ENCODE measurements around the gene APPL1. TPM values are rescaled to one million over a fixed set of nuclear protein-coding genes. Genes with fewer than 3 reads are reported as not detected.

APPL1 gene, protein sequence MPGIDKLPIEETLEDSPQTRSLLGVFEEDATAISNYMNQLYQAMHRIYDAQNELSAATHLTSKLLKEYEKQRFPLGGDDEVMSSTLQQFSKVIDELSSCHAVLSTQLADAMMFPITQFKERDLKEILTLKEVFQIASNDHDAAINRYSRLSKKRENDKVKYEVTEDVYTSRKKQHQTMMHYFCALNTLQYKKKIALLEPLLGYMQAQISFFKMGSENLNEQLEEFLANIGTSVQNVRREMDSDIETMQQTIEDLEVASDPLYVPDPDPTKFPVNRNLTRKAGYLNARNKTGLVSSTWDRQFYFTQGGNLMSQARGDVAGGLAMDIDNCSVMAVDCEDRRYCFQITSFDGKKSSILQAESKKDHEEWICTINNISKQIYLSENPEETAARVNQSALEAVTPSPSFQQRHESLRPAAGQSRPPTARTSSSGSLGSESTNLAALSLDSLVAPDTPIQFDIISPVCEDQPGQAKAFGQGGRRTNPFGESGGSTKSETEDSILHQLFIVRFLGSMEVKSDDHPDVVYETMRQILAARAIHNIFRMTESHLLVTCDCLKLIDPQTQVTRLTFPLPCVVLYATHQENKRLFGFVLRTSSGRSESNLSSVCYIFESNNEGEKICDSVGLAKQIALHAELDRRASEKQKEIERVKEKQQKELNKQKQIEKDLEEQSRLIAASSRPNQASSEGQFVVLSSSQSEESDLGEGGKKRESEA
- 37.9 TPM for total RNA-seq (2013)
- polyA plus RNA-seq (10 to 100 TPM; 13.9 to 42.1 (median 35.5) TPM), polyA minus RNA-seq (18.0 and 28.0 TPM in 2 replicates), total RNA-seq (17.1 to 100.0 (median 69.3) reads per million in 11 experiments)

DNA sequence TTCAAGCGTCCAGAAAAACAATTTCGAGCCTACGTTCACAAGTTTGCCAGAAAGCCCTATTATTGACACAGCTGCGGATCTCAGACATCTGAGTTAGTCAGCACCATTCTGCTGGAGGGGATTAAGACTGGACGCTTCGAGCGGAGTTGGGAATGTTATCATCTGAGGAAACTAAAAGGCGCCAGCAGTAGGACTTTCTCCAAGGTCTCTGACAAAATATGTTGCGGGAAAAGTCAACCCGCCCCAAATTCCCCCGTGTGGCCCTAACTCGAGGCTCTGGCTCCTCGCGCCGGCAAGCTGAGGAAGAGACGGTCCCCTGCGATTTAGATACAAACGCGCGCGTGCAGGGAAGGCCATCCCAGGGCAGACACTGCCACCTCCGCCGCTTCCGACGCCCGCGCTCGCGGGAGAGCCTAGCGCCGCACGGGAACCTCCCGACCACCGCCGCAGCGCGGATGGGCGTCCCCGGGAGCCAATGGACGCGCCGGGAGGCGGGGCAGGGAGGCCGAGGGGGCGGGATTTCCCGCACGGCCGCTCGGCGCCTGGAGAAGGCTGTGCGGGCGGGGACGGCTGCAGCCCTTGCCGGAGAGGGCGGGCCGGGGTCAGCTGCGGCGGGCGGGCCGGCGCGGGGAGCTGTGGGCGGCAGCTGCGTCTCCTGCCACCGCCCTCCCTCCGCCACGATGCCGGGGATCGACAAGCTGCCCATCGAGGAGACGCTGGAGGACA, at the start of gene APPL1:
APPL1 (plus strand) TSS at position 526 of the 726 bp plus-strand sequence; CDS start at position 681, 155 bp downstream.
- no peaks in the 10 kb centered on the region for H3K9me3 Mint-ChIP-seq
- H3K9ac ChIP-seq (ENCODE audit: insufficient read depth, low read length, poor library complexity, severe bottlenecking), result peak within 1 kb of the TSS; percentile 79
- peaks cover 25% of the 10 kb centered on the region for H4K20me1 ChIP-seq (ENCODE audit: insufficient read depth, low read length)
- H2AFZ ChIP-seq (ENCODE audit: insufficient read depth, low read depth, low read length, poor library complexity, severe bottlenecking), result peak within 1 kb of the TSS; percentile 89
- H3K4me3 ChIP-seq (replicated peaks in 1 of 3; ENCODE audit: low read depth in 2 of 3, low read length in 3 of 3), result peak within 1 kb of the TSS; percentile 80 to 96 (median 81)
- peak within 1 kb of the TSS; percentile 57 to 76 for H3K27ac ChIP-seq (ENCODE audit: low read depth in 1 of 2, low read length in 2 of 2)
- H3K9me3 ChIP-seq (replicated peaks in 1 of 2; ENCODE audit: control insufficient read depth in 1 of 2, insufficient read depth in 1 of 2, low read length in 2 of 2), result no peaks in the 10 kb centered on the region
- H3K27me3 Mint-ChIP-seq (ENCODE audit: low read depth in 3 of 3), result no peaks in the 10 kb centered on the region
- H3K27me3 ChIP-seq (ENCODE audit: control insufficient read depth in 2 of 2, insufficient read depth in 2 of 2, low read length in 2 of 2), result no peaks in the 10 kb centered on the region
- peak within 1 kb of the TSS; percentile 93 to 94 for H3K4me3 Mint-ChIP-seq
- DNase-seq, result peak; percentile 81 to 82 (median 82)
- intact Hi-C loops (cut with micrococcal nuclease), result no loop called here
- H3K4me1 Mint-ChIP-seq, result peaks cover 35% of the 10 kb centered on the region
- TF ChIP-seq, protein P1, sequence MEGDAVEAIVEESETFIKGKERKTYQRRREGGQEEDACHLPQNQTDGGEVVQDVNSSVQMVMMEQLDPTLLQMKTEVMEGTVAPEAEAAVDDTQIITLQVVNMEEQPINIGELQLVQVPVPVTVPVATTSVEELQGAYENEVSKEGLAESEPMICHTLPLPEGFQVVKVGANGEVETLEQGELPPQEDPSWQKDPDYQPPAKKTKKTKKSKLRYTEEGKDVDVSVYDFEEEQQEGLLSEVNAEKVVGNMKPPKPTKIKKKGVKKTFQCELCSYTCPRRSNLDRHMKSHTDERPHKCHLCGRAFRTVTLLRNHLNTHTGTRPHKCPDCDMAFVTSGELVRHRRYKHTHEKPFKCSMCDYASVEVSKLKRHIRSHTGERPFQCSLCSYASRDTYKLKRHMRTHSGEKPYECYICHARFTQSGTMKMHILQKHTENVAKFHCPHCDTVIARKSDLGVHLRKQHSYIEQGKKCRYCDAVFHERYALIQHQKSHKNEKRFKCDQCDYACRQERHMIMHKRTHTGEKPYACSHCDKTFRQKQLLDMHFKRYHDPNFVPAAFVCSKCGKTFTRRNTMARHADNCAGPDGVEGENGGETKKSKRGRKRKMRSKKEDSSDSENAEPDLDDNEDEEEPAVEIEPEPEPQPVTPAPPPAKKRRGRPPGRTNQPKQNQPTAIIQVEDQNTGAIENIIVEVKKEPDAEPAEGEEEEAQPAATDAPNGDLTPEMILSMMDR (IDR thresholded peaks at IDR 0.05), result no peak
- peak within 1 kb of the TSS; percentile 83 to 92 (median 89) for H3K27ac Mint-ChIP-seq
- H3K36me3 Mint-ChIP-seq, result no peaks in the 10 kb centered on the region
- peaks cover 27 to 38% of the 10 kb centered on the region in 2 donors for H3K4me1 ChIP-seq (ENCODE audit: control insufficient read depth in 1 of 2, insufficient read depth in 2 of 2, low read length in 2 of 2)
- WGBS (ENCODE audit: insufficient coverage), result under 1% methylated on average over 71 of the region's 71 CpGs
- no peaks in the 10 kb centered on the region for H3K36me3 ChIP-seq (replicated peaks in 1 of 2; ENCODE audit: control insufficient read depth in 1 of 2, insufficient read depth in 2 of 2, low read length in 2 of 2)
- peak within 1 kb of the TSS; percentile 92 for H3K4me2 ChIP-seq (replicated peaks; ENCODE audit: extremely low read depth, low read length, poor library complexity, severe bottlenecking)
- peaks cover 48% of the 10 kb centered on the region for H3K79me2 ChIP-seq (ENCODE audit: insufficient read depth, low read length)
